ENCODE measurements around the gene HS3ST3A1.

GRCh38 chr17:13500947-13501346, 100.8 kb downstream of the HS3ST3A1 start:
- no peak for TF ChIP-seq POLR2A (IDR thresholded peaks at IDR 0.05)
- TF ChIP-seq CTCF (IDR thresholded peaks at IDR 0.05), result no peak
